Ureter (tissue), 1 donor: ENCODE data around the gene CD46. TPM values are rescaled to one million over a fixed set of nuclear protein-coding genes. Genes with fewer than 3 reads are reported as not detected.
"Not testable (repeated sequence)": the region's sequence is repeated elsewhere in the genome, so short reads cannot be mapped to it uniquely, and the experiment has no call there.

Source experiments
- DNase-seq: peaks from one replicate; pipeline ENCODE4 v3.0.0-alpha.2; 2020; ENCODE audit warnings: low spot score
- total RNA-seq: library from RNA; stranded (reverse); gene quantifications from one replicate; pipeline ENCODE4 v1.2.4, GENCODE V29; 2023
- donor health status: DM: yes; HTN: yes; CAD: no.

The CD46 gene
- total RNA-seq, 1 donor from 2014 or later = 348 TPM

GRCh38 chr1:207750631-207751305, 1.1 kb upstream of the CD46 start:
- no peak for DNase-seq

- not testable (repeated sequence) for DNase-seq
Measured at GRCh38 chr1:207751463-207751789, 428 bp upstream of the CD46 start.

- DNase-seq = peak; percentile 61
Measured at GRCh38 chr1:207752456-207752998, 673 bp downstream of the CD46 start.

GRCh38 chr1:207753611-207754010, 1.8 kb downstream of the CD46 start:
- DNase-seq = no peak

- DNase-seq = no peak
Measured at GRCh38 chr1:207754011-207754410, 2.2 kb downstream of the CD46 start.

- no peak for DNase-seq
Measured at GRCh38 chr1:207754974-207755700, 3.3 kb downstream of the CD46 start.

GRCh38 chr1:207755846-207756693, 4.2 kb downstream of the CD46 start:
- no peak for DNase-seq

- no peak for DNase-seq
Measured at GRCh38 chr1:207762622-207763021, 10.8 kb downstream of the CD46 start.

GRCh38 chr1:207763091-207763490, 11.2 kb downstream of the CD46 start:
- DNase-seq = no peak

GRCh38 chr1:207763972-207764371, 12.1 kb downstream of the CD46 start:
- no peak for DNase-seq

GRCh38 chr1:207766569-207766968, 14.7 kb downstream of the CD46 start:
- no peak for DNase-seq

GRCh38 chr1:207770514-207770913, 18.7 kb downstream of the CD46 start:
- DNase-seq = not testable (repeated sequence)

GRCh38 chr1:207776045-207776444, 24.2 kb downstream of the CD46 start:
- DNase-seq = not testable (repeated sequence)

GRCh38 chr1:207777412-207777811, 25.6 kb downstream of the CD46 start:
- DNase-seq = not testable (repeated sequence)

- no peak for DNase-seq
Measured at GRCh38 chr1:207779008-207779407, 27.2 kb downstream of the CD46 start.

- no peak for DNase-seq
Measured at GRCh38 chr1:207781312-207781711, 29.5 kb downstream of the CD46 start.

- no peak for DNase-seq
Measured at GRCh38 chr1:207787776-207788175, 35.9 kb downstream of the CD46 start.

- no peak for DNase-seq
Measured at GRCh38 chr1:207789386-207789785, 37.5 kb downstream of the CD46 start.

GRCh38 chr1:207789792-207790787, 38.2 kb downstream of the CD46 start:
- DNase-seq = no peak

GRCh38 chr1:207791290-207791689, 39.4 kb downstream of the CD46 start:
- no peak for DNase-seq

GRCh38 chr1:207793327-207793726, 41.5 kb downstream of the CD46 start:
- no peak for DNase-seq
